Fibroblast of lung (primary cell): ENCODE results near the gene ARHGEF6.
A peak's percentile ranks its signal among the peaks of the same experiment; 100 is the strongest.

Experiments used
- EZH2 ChIP-seq: IDR thresholded peaks from 2 replicates; pipeline ENCODE4 v1.5.1; 2012; ENCODE audit warnings: low read length, control low read depth, mild to moderate bottlenecking; ENCODE audit errors: missing control alignments
- TF ChIP-seq, protein P1 (sequence below), 2 donors: IDR thresholded peaks in 1 of 2; conservative IDR thresholded peaks in 1 of 2; 1 replicate in 1 of 2; 2 replicates in 1 of 2; pipeline ENCODE4 v1.5.1; 2011 to 2012; ENCODE audit warnings: low read length in 2 of 2, control low read depth in 1 of 2, inconsistent platforms in 1 of 2, low read depth in 1 of 2, mild to moderate bottlenecking in 1 of 2

DNA sequence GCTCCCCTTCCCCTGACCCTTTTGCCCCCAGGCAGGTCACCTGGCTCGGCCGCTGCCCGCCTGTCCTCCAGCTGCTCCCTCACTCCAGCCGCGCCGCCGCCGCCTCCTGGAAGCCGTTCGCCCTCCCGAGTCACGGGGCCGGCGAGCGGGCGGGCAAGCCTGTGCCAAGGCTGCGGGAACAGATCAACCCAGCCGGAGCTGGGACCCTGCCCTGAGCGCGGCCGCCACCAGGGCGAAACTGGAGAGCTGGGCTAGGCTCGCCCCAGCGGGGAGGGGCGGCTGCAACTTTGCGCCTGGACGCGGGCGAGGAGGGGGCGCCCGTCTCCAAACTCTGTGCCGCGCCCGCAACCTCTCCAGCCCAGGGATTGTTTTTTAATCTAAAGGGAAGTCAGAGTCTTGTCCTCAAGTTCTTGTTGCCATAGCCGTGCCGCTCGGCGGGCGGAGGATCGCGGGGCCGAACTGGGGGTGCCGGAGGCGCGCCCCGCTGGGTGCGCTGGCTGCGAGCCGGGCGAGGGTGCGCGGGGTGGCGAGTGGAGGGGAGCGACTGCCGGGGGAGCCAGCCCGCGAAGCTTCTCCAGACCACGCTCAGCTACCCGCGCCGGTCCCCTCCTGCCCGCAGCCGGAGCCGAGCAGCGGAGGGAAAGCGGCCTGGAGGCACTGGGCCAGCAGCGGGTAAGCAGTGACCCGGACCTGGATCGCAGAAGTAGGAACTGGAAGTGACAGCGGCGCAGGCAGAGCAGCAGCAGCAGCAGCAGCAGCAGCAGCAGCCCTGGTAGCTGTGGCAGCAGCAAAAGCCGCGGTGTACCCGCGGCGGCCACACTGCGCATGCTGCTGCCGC lies 13.4 kb downstream of the ARHGEF6 start:
- TF ChIP-seq, protein P1, sequence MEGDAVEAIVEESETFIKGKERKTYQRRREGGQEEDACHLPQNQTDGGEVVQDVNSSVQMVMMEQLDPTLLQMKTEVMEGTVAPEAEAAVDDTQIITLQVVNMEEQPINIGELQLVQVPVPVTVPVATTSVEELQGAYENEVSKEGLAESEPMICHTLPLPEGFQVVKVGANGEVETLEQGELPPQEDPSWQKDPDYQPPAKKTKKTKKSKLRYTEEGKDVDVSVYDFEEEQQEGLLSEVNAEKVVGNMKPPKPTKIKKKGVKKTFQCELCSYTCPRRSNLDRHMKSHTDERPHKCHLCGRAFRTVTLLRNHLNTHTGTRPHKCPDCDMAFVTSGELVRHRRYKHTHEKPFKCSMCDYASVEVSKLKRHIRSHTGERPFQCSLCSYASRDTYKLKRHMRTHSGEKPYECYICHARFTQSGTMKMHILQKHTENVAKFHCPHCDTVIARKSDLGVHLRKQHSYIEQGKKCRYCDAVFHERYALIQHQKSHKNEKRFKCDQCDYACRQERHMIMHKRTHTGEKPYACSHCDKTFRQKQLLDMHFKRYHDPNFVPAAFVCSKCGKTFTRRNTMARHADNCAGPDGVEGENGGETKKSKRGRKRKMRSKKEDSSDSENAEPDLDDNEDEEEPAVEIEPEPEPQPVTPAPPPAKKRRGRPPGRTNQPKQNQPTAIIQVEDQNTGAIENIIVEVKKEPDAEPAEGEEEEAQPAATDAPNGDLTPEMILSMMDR (conservative IDR thresholded peaks at IDR 0.05 in 1 of 2, IDR thresholded peaks at IDR 0.05 in 1 of 2; ENCODE audit: low read depth in 1 of 2, low read length in 2 of 2) = peak in 1 of 2 donors; percentile 16
- no peak for TF ChIP-seq EZH2
